K562 (cell line): ENCODE data around the gene ZNF382. TPM values are rescaled to one million over a fixed set of nuclear protein-coding genes. Genes with fewer than 3 reads are reported as not detected.

Source experiments
- ATAC-seq: fragments of 200-7000 bp; cut with Tn5 transposase; 3 replicates; pipeline ENCODE4 v1.9.1; 2020; ENCODE audit warnings: moderate library complexity
- BruUV-seq: library from RNA; stranded (reverse); fragments of 400-500 nt; replicated peaks from 2 replicates; lab custom pipeline; 2021; lab: Mats Ljungman, UMichigan
- CTCF ChIA-PET: fragments of 300-600 bp; formaldehyde crosslinking; extraction: SDS; loops from one replicate; lab custom pipeline; 2021; ENCODE audit warnings: low intra/inter-chr PET ratio; lab: Yijun Ruan, JAX
- POLR2A ChIA-PET: fragments of 300-600, 350-650 bp; sonication (Branson Sonifier 250); formaldehyde crosslinking; extraction: SDS; loops from one replicate; lab custom pipeline; 2021; ENCODE audit warnings: antibody characterized with exemption, inconsistent platforms; lab: Yijun Ruan, JAX
- DNase-seq, 4 experiments: peaks; one replicate each; pipeline versions ENCODE4 v3.0.0 to v3.0.0-alpha.2; 2011 to 2018; ENCODE audit warnings: low spot score in 3 of 4, mixed read lengths in 3 of 4; ENCODE audit errors: extremely low read depth in 1 of 4
- FAIRE-seq: peaks from 2 replicates; lab custom pipeline; 2011; peaks lifted over from hg19 to GRCh38; lab: Jason Lieb, UNC
- H2AFZ ChIP-seq: 2 replicates; pipeline ENCODE4 v1.6.0; 2011; ENCODE audit warnings: low read depth, low read length, control low read depth, inconsistent platforms
- H3K27ac ChIP-seq: fragments of 200-600 bp; 3 replicates; pipeline ENCODE4 v1.8.0; 2011; ENCODE audit warnings: low read depth, mild to moderate bottlenecking, control low read depth, inconsistent platforms, low read length, moderate library complexity, mixed read lengths; ENCODE audit errors: extremely low read depth
- H3K27me3 ChIP-seq, 2 experiments: fragments of 300-600 bp in 1 of 2; 2 replicates in 1 of 2; 3 replicates in 1 of 2; pipeline versions ENCODE4 v1.6.0 to v1.8.0; 2011; ENCODE audit warnings: inconsistent platforms in 2 of 2, low read length in 2 of 2, mild to moderate bottlenecking in 1 of 2, mixed read lengths in 1 of 2, moderate library complexity in 1 of 2; ENCODE audit not compliant: control insufficient read depth in 2 of 2, insufficient read depth in 2 of 2
- H3K36me3 ChIP-seq: fragments of 300-600 bp; 3 replicates; pipeline ENCODE4 v1.8.0; 2011; ENCODE audit warnings: mild to moderate bottlenecking, low read length, inconsistent platforms; ENCODE audit not compliant: control insufficient read depth, insufficient read depth
- H3K4me1 ChIP-seq, 2 experiments: fragments of 200-600 bp in 1 of 2; replicated peaks in 1 of 2; 2 replicates in 1 of 2; 3 replicates in 1 of 2; pipeline versions ENCODE4 v1.5.1 to v1.8.0; 2011; ENCODE audit warnings: inconsistent platforms in 2 of 2, low read length in 2 of 2, mild to moderate bottlenecking in 1 of 2, mixed read lengths in 1 of 2, moderate library complexity in 1 of 2; ENCODE audit not compliant: control insufficient read depth in 2 of 2, insufficient read depth in 2 of 2
- H3K4me2 ChIP-seq: 2 replicates; pipeline ENCODE4 v1.6.1; 2011; ENCODE audit warnings: low read length, control low read depth, inconsistent platforms, mixed read lengths; ENCODE audit not compliant: insufficient read depth
- H3K4me3 ChIP-seq: fragments of 200-600 bp; sonication (generic), shearing (Covaris generic); 2 replicates; pipeline ENCODE4 v1.5.1; 2016; ENCODE audit warnings: control low read depth, inconsistent platforms
- H3K79me2 ChIP-seq: fragments of 200-600 bp; 3 replicates; pipeline ENCODE4 v1.8.0; 2011; ENCODE audit warnings: low read length, inconsistent platforms; ENCODE audit not compliant: control insufficient read depth, insufficient read depth
- H3K9ac ChIP-seq, 2 experiments: 2 replicates each; pipeline versions ENCODE4 v1.6.0 to v1.6.1; 2011; ENCODE audit warnings: low read depth in 2 of 2, low read length in 2 of 2, control low read depth in 1 of 2, inconsistent platforms in 1 of 2, mild to moderate bottlenecking in 1 of 2, mixed read lengths in 1 of 2; ENCODE audit not compliant: insufficient read depth in 1 of 2
- H3K9me1 ChIP-seq: one replicate; pipeline ENCODE4 v1.6.0; 2011; ENCODE audit warnings: inconsistent platforms, mild to moderate bottlenecking, low read length, moderate library complexity; ENCODE audit not compliant: control insufficient read depth, insufficient read depth
- H3K9me3 ChIP-seq: replicated peaks from 2 replicates; pipeline ENCODE4 v1.5.1; 2011; ENCODE audit warnings: low read depth, low read length, inconsistent platforms; ENCODE audit not compliant: control insufficient read depth, insufficient read depth
- H4K20me1 ChIP-seq: replicated peaks from 2 replicates; pipeline ENCODE4 v1.6.1; 2011; ENCODE audit warnings: low read length, inconsistent platforms, mixed read lengths; ENCODE audit not compliant: control insufficient read depth, insufficient read depth
- ATF4 ChIP-seq: fragments of 450-650 bp; formaldehyde crosslinking; IDR thresholded peaks from 2 replicates; pipeline ENCODE4 v1.4.0; 2022; ENCODE audit warnings: mild to moderate bottlenecking, moderate library complexity
- CBFA2T3 ChIP-seq: fragments of 450-650 bp; IDR thresholded peaks from 2 replicates; pipeline ENCODE4 v1.6.1; 2017
- HCFC1 ChIP-seq: IDR thresholded peaks from 2 replicates; pipeline ENCODE4 v1.6.1; 2012; ENCODE audit warnings: low read depth, low read length, improper control_type of control experiment
- HDAC3 ChIP-seq: fragments of 450-650 bp; IDR thresholded peaks from 2 replicates; pipeline ENCODE4 v1.6.1; 2018; ENCODE audit warnings: borderline replicate concordance, mild to moderate bottlenecking, moderate library complexity; ENCODE audit not compliant: partially characterized antibody
- NR2F6 ChIP-seq: fragments of 450-650 bp; formaldehyde crosslinking; IDR thresholded peaks from 2 replicates; pipeline ENCODE4 v1.4.0; 2020; ENCODE audit warnings: mild to moderate bottlenecking
- NR3C1 ChIP-seq: sonication (generic); formaldehyde crosslinking; IDR thresholded peaks from 2 replicates; pipeline ENCODE4 v1.8.1; 2022; ENCODE audit warnings: missing genetic modification reagents
- PHTF2 ChIP-seq: fragments of 250-450 bp; sonication (Bioruptor Pico); IDR thresholded peaks from 2 replicates; pipeline ENCODE4 v1.5.0; 2021; ENCODE audit warnings: mild to moderate bottlenecking
- RBM15 ChIP-seq: fragments of 200-400 bp; formaldehyde crosslinking; IDR thresholded peaks from 2 replicates; pipeline ENCODE4 v1.6.1; 2018; ENCODE audit warnings: mild to moderate bottlenecking, low read length, moderate library complexity; ENCODE audit not compliant: insufficient read depth
- TBP ChIP-seq: optimal IDR thresholded peaks from 2 replicates; pipeline ENCODE3; 2011; ENCODE audit warnings: low read depth, low read length, improper control_type of control experiment
- TGIF2 ChIP-seq: sonication (generic); formaldehyde crosslinking; IDR thresholded peaks from 2 replicates; pipeline ENCODE4 v1.8.1; 2022; ENCODE audit warnings: mild to moderate bottlenecking, missing genetic modification reagents, moderate library complexity
- TRIM28 ChIP-seq: fragments of 450-650 bp; IDR thresholded peaks from 2 replicates; pipeline ENCODE4 v1.6.1; 2017
- ZEB2 ChIP-seq: fragments of 450-650 bp; IDR thresholded peaks from 2 replicates; pipeline ENCODE4 v1.6.1; 2016
- ZNF274 ChIP-seq: IDR thresholded peaks from 2 replicates; pipeline ENCODE4 v1.6.1; 2011; ENCODE audit warnings: low read depth, mild to moderate bottlenecking, low read length, moderate library complexity, borderline replicate concordance
- WGBS: fragments of 100-300 bp; shearing (Covaris generic); methylation state at CpG from one replicate; pipeline ENCODE4 v1.1.6; 2016; ENCODE audit warnings: low coverage, mixed read lengths; ENCODE audit not compliant: insufficient coverage; ENCODE audit errors: missing lambda C conversion rate; 5-methylcytosine and 5-hydroxymethylcytosine counted together
- in situ Hi-C: fragments of 300-500 bp; cut with MboI; formaldehyde crosslinking; loops from 4 replicates; pipeline ENCODE4 v1.15.0; 2018; ENCODE audit warnings: inconsistent platforms, mixed read lengths
- intact Hi-C: fragments of 100-400 bp; cut with micrococcal nuclease; formaldehyde crosslinking; loops from 2 replicates; pipeline ENCODE4 v1.14.2; 2022
- polyA plus RNA-seq, 8 experiments: library from polyadenylated mRNA; depleted of rRNA in 4 of 8; stranded (reverse) in 5 of 8; unstranded in 3 of 8; fragments of >200 nt; fragmentation: Nextera tagmentation in 2 of 8; fragmentation: Illumina TruSeq in 1 of 8; extraction: Ambion mirVana in 2 of 8; extraction: Trizol in 1 of 8; gene quantifications; 2 replicates each; pipeline versions ENCODE4 v1.2.1 to v1.2.3, GENCODE V29; 2011 to 2014; ENCODE audit warnings: inconsistent platforms in 1 of 8, missing spikeins in 1 of 8
- total RNA-seq, 7 experiments: library from RNA; depleted of rRNA in 6 of 7; stranded (reverse); fragments of >200 nt in 6 of 7; fragmentation: Illumina TruSeq in 2 of 7; extraction: Trizol in 2 of 7; gene quantifications; 2 replicates each; pipeline versions ENCODE4 v1.2.1 to v1.2.3, GENCODE V29; 2011 to 2021; ENCODE audit warnings: low replicate concordance in 1 of 7
- TF ChIP-seq, protein P1 (sequence below): fragments of 450-650 bp; IDR thresholded peaks from 2 replicates; pipeline ENCODE4 v1.6.1; 2016; ENCODE audit warnings: low read depth, mild to moderate bottlenecking, moderate library complexity
- TF ChIP-seq, protein P2 (sequence below): IDR thresholded peaks from 2 replicates; pipeline ENCODE4 v1.6.1; 2011; ENCODE audit not compliant: insufficient read length; ENCODE audit errors: extremely low read depth

ZNF382 gene
- total and polyA plus RNA-seq, 9 of the 15 experiments (the other 6 are each of a cell fraction or from before 2014, with no cell fraction given), result 0.04 to 0.27 (median 0.16) TPM; not detected in 5

GRCh38 chr19:36635342-36635741 is 30.2 kb downstream of the ZNF382 start:
- Histone ChIP-seq H3K9me1 (no peaks in the 10 kb centered on the region), H3K27ac (no peak overlapping the region), H3K4me3 (no peak overlapping the region), H3K9ac (no peak overlapping the region), H2AFZ (no peak overlapping the region), H4K20me1 (no peaks in the 10 kb centered on the region), H3K36me3 (no peaks in the 10 kb centered on the region), H3K9me3 (0 out of 2 replicates have a peak, but pooled peaks cover 2% of the 10 kb centered on the region), H3K4me2 (no peak overlapping the region), H3K4me1 (no peaks in the 10 kb centered on the region), H3K27me3 (no peaks in the 10 kb centered on the region), H3K79me2 (no peaks in the 10 kb centered on the region)
- 4% methylated on average over 2 of the region's 2 CpGs for WGBS
- TF ChIP-seq TBP, result no peak
- in situ Hi-C loops (no loop called here), intact Hi-C loops (no loop called here)
- no peak for ATAC-seq
- no peak for DNase-seq
- BruUV-seq, result no TSS peak
- ChIA-PET CTCF (no interaction called here), POLR2A (no interaction called here)
- no peak for FAIRE-seq

DNA sequence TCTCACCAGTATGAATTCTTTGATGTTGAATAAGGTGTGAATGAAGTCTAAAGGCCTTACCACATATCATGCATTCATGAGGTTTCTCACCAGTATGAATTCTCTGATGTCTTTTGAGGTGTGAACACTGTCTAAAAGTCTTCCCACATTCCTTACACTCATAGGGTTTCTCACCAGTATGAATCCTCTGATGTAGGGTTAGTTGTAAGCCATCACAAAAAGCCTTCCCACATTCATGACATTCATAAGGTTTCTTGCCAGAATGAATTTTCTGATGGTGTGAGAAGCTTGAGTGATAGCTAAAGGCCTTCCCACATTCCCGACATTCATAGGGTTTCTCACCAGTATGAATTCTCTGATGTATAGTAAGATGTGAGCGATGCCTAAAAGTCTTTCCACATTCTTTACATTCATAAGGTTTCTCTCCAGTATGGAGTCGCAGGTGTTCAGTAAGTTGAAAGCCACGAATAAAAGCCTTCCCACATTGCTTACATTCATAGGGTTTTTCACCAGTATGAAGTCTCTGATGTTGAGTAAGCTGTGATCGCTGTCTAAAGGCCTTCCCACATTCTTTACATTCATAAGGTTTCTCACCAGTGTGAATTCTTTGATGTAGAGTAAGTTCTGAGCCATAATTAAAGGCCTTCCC is 33.9 kb downstream of the ZNF382 start:
- ATAC-seq, result no peak
- no peak overlapping the region for H2AFZ ChIP-seq
- DNase-seq, result no peak
- H3K9me3 ChIP-seq, result 0 out of 2 replicates have a peak, but pooled peaks cover 2% of the 10 kb centered on the region
- no peaks in the 10 kb centered on the region for H3K27me3 ChIP-seq
- H3K9me1 ChIP-seq, result no peaks in the 10 kb centered on the region
- H4K20me1 ChIP-seq, result no peaks in the 10 kb centered on the region
- H3K9ac ChIP-seq, result no peak overlapping the region
- no peak overlapping the region for H3K4me3 ChIP-seq
- H3K27ac ChIP-seq, result no peak overlapping the region
- POLR2A ChIA-PET, result no interaction called here
- CTCF ChIA-PET, result no interaction called here
- H3K36me3 ChIP-seq, result no peaks in the 10 kb centered on the region
- WGBS, result 5% methylated on average over 5 of the region's 5 CpGs
- H3K4me1 ChIP-seq, result no peaks in the 10 kb centered on the region
- H3K4me2 ChIP-seq, result no peak overlapping the region
- no peak for FAIRE-seq
- no peaks in the 10 kb centered on the region for H3K79me2 ChIP-seq
- in situ Hi-C loops (no loop called here), intact Hi-C loops (no loop called here)
- BruUV-seq, result no TSS peak
- TF ChIP-seq, protein P1, sequence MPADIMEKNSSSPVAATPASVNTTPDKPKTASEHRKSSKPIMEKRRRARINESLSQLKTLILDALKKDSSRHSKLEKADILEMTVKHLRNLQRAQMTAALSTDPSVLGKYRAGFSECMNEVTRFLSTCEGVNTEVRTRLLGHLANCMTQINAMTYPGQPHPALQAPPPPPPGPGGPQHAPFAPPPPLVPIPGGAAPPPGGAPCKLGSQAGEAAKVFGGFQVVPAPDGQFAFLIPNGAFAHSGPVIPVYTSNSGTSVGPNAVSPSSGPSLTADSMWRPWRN, result no peak
- TF ChIP-seq ATF4 (CRISPR knock-in tag), result no peak
- TF ChIP-seq TRIM28, result 0 out of 2 replicates have a peak, but pooled peaks have one; percentile 53
- peak; percentile 98 for TF ChIP-seq ZNF274
- TF ChIP-seq NR3C1 (CRISPR knock-in tag), result no peak
- no peak for TF ChIP-seq PHTF2
- no peak for TF ChIP-seq TGIF2 (CRISPR knock-in tag)
- no peak for TF ChIP-seq NR2F6 (CRISPR knock-in tag)
- TF ChIP-seq HCFC1, result no peak
- no peak for TF ChIP-seq HDAC3
- TF ChIP-seq, protein P2, sequence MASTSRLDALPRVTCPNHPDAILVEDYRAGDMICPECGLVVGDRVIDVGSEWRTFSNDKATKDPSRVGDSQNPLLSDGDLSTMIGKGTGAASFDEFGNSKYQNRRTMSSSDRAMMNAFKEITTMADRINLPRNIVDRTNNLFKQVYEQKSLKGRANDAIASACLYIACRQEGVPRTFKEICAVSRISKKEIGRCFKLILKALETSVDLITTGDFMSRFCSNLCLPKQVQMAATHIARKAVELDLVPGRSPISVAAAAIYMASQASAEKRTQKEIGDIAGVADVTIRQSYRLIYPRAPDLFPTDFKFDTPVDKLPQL, result no peak
- TF ChIP-seq RBM15, result no peak
- no peak for TF ChIP-seq ZEB2
- no peak for TF ChIP-seq CBFA2T3
